IPS DF 4.7 (cell line): ENCODE results near the gene KIF12.

Source experiments
- DNase-seq: peaks from one replicate; pipeline ENCODE4 v3.0.0-alpha.2; 2013; ENCODE audit warnings: low spot score; ENCODE audit errors: extremely low read depth

Gene KIF12

GRCh38 chr9:114069476-114070187 is 29.5 kb downstream of the KIF12 start:
- DNase-seq: no peak

GRCh38 chr9:114065304-114065703 is 33.8 kb downstream of the KIF12 start:
- no peak for DNase-seq

- no peak for DNase-seq
These were observed 37.1 kb downstream of the KIF12 start for GRCh38 chr9:114061830-114062474.

- DNase-seq: no peak
These were observed 37.8 kb downstream of the KIF12 start for GRCh38 chr9:114061292-114061691.

- DNase-seq: no peak
These were observed 38.4 kb downstream of the KIF12 start for GRCh38 chr9:114060711-114061110.

GRCh38 chr9:114060070-114060469 is 39.0 kb downstream of the KIF12 start:
- DNase-seq: no peak

GRCh38 chr9:114059047-114059803 is 39.9 kb downstream of the KIF12 start:
- DNase-seq: no peak

- no peak for DNase-seq
These were observed 40.4 kb downstream of the KIF12 start for GRCh38 chr9:114058688-114059046.

- DNase-seq: no peak
These were observed 41.8 kb downstream of the KIF12 start for GRCh38 chr9:114057161-114057885.

- no peak for DNase-seq
These were observed 42.6 kb downstream of the KIF12 start for GRCh38 chr9:114056527-114056926.

- DNase-seq: no peak
These were observed 43.2 kb downstream of the KIF12 start for GRCh38 chr9:114055894-114056293.

- DNase-seq: no peak
These were observed 44.0 kb downstream of the KIF12 start for GRCh38 chr9:114055061-114055460.

- no peak for DNase-seq
These were observed 44.9 kb downstream of the KIF12 start for GRCh38 chr9:114054191-114054690.

- DNase-seq: no peak
These were observed 45.7 kb downstream of the KIF12 start for GRCh38 chr9:114053246-114054005.

- no peak for DNase-seq
These were observed 47.4 kb downstream of the KIF12 start for GRCh38 chr9:114051706-114052105.

- DNase-seq: no peak
These were observed 47.8 kb downstream of the KIF12 start for GRCh38 chr9:114051281-114051680.

GRCh38 chr9:114050646-114051045 is 48.4 kb downstream of the KIF12 start:
- no peak for DNase-seq

GRCh38 chr9:114050226-114050568 is 48.9 kb downstream of the KIF12 start:
- no peak for DNase-seq

- DNase-seq: no peak
These were observed 49.5 kb downstream of the KIF12 start for GRCh38 chr9:114049441-114050225.
